HEK293 (cell line): ENCODE results near the gene KLHL10.

Experiments
- EGR2 ChIP-seq: fragments of 450-650 bp; formaldehyde crosslinking; IDR thresholded peaks from 2 replicates; pipeline ENCODE4 v1.5.1; 2016; ENCODE audit warnings: low read depth, missing biosample characterization, missing genetic modification characterization
- FEZF1 ChIP-seq: fragments of 450-650 bp; formaldehyde crosslinking; IDR thresholded peaks from 2 replicates; pipeline ENCODE4 v1.5.1; 2016; ENCODE audit warnings: missing biosample characterization, missing genetic modification characterization
- GFI1B ChIP-seq: fragments of 450-650 bp; formaldehyde crosslinking; IDR thresholded peaks from 2 replicates; pipeline ENCODE4 v1.5.1; 2016; ENCODE audit warnings: missing biosample characterization, missing genetic modification characterization
- GLIS1 ChIP-seq: fragments of 450-650 bp; formaldehyde crosslinking; IDR thresholded peaks from 2 replicates; pipeline ENCODE4 v1.5.1; 2016; ENCODE audit warnings: missing biosample characterization, missing genetic modification characterization
- KLF17 ChIP-seq: fragments of 450-650 bp; formaldehyde crosslinking; IDR thresholded peaks from 2 replicates; pipeline ENCODE4 v1.5.1; 2016; ENCODE audit warnings: missing biosample characterization, missing genetic modification characterization
- KLF8 ChIP-seq: fragments of 450-650 bp; formaldehyde crosslinking; IDR thresholded peaks from 2 replicates; pipeline ENCODE4 v1.5.1; 2016; ENCODE audit warnings: missing biosample characterization, missing genetic modification characterization
- PATZ1 ChIP-seq: fragments of 450-650 bp; formaldehyde crosslinking; IDR thresholded peaks from 2 replicates; pipeline ENCODE4 v1.5.1; 2016; ENCODE audit warnings: missing biosample characterization, missing genetic modification characterization
- SP2 ChIP-seq: fragments of 450-650 bp; formaldehyde crosslinking; IDR thresholded peaks from 2 replicates; pipeline ENCODE4 v1.5.1; 2016; ENCODE audit warnings: missing biosample characterization, missing genetic modification characterization
- SP3 ChIP-seq: fragments of 450-650 bp; formaldehyde crosslinking; IDR thresholded peaks from 2 replicates; pipeline ENCODE4 v1.5.1; 2016; ENCODE audit warnings: missing biosample characterization, missing genetic modification characterization
- SP7 ChIP-seq: fragments of 450-650 bp; formaldehyde crosslinking; IDR thresholded peaks from 2 replicates; pipeline ENCODE4 v1.5.1; 2016; ENCODE audit warnings: missing biosample characterization, missing genetic modification characterization
- TRIM28 ChIP-seq: IDR thresholded peaks from 2 replicates; pipeline ENCODE4 v1.6.1; 2011; ENCODE audit warnings: low read length, control low read depth, borderline replicate concordance
- ZBTB7A ChIP-seq: fragments of 450-650 bp; formaldehyde crosslinking; IDR thresholded peaks from 2 replicates; pipeline ENCODE4 v1.5.1; 2016; ENCODE audit warnings: low read depth, missing biosample characterization, missing genetic modification characterization
- ZBTB8A ChIP-seq: fragments of 450-650 bp; formaldehyde crosslinking; IDR thresholded peaks from 2 replicates; pipeline ENCODE4 v1.5.1; 2016; ENCODE audit warnings: missing biosample characterization, missing genetic modification characterization
- ZNF114 ChIP-seq: fragments of 450-650 bp; formaldehyde crosslinking; IDR thresholded peaks from 2 replicates; pipeline ENCODE4 v1.5.0; 2017; ENCODE audit warnings: missing biosample characterization, missing genetic modification characterization
- ZNF133 ChIP-seq: fragments of 450-650 bp; formaldehyde crosslinking; IDR thresholded peaks from 2 replicates; pipeline ENCODE4 v1.5.1; 2016; ENCODE audit warnings: missing biosample characterization, missing genetic modification characterization
- ZNF169 ChIP-seq: fragments of 450-650 bp; formaldehyde crosslinking; IDR thresholded peaks from 2 replicates; pipeline ENCODE4 v1.5.1; 2016; ENCODE audit warnings: missing biosample characterization, missing genetic modification characterization
- ZNF174 ChIP-seq: fragments of 450-650 bp; formaldehyde crosslinking; IDR thresholded peaks from 2 replicates; pipeline ENCODE4 v1.5.0; 2017; ENCODE audit warnings: missing biosample characterization, mild to moderate bottlenecking, missing genetic modification characterization
- ZNF18 ChIP-seq: fragments of 450-650 bp; formaldehyde crosslinking; IDR thresholded peaks from 2 replicates; pipeline ENCODE4 v1.5.1; 2016; ENCODE audit warnings: missing biosample characterization, missing genetic modification characterization
- ZNF184 ChIP-seq: fragments of 450-650 bp; IDR thresholded peaks from 2 replicates; pipeline ENCODE4 v1.5.1; 2018; ENCODE audit warnings: missing biosample characterization, mild to moderate bottlenecking, missing genetic modification characterization
- ZNF211 ChIP-seq: fragments of 450-650 bp; formaldehyde crosslinking; IDR thresholded peaks from 2 replicates; pipeline ENCODE4 v1.5.1; 2016; ENCODE audit warnings: low read depth, missing biosample characterization, missing genetic modification characterization
- ZNF24 ChIP-seq: fragments of 450-650 bp; formaldehyde crosslinking; IDR thresholded peaks from 2 replicates; pipeline ENCODE4 v1.5.1; 2016; ENCODE audit warnings: missing biosample characterization, missing genetic modification characterization
- ZNF324 ChIP-seq: fragments of 450-650 bp; formaldehyde crosslinking; IDR thresholded peaks from 2 replicates; pipeline ENCODE4 v1.5.1; 2016; ENCODE audit warnings: missing biosample characterization, missing genetic modification characterization
- ZNF335 ChIP-seq: fragments of 450-650 bp; formaldehyde crosslinking; conservative IDR thresholded peaks from 2 replicates; pipeline ENCODE4 v1.5.1; 2016; ENCODE audit warnings: missing biosample characterization, missing genetic modification characterization
- ZNF354C ChIP-seq: fragments of 450-650 bp; formaldehyde crosslinking; IDR thresholded peaks from 2 replicates; pipeline ENCODE4 v1.5.1; 2016; ENCODE audit warnings: missing biosample characterization, missing genetic modification characterization, low read depth, borderline replicate concordance
- ZNF548 ChIP-seq: fragments of 450-650 bp; formaldehyde crosslinking; IDR thresholded peaks from 2 replicates; pipeline ENCODE4 v1.5.1; 2016; ENCODE audit warnings: missing biosample characterization, missing genetic modification characterization
- ZNF600 ChIP-seq: fragments of 450-650 bp; formaldehyde crosslinking; IDR thresholded peaks from 2 replicates; pipeline ENCODE4 v1.5.1; 2016; ENCODE audit warnings: missing biosample characterization, missing genetic modification characterization
- ZNF610 ChIP-seq: fragments of 450-650 bp; formaldehyde crosslinking; IDR thresholded peaks from 2 replicates; pipeline ENCODE4 v1.5.1; 2016; ENCODE audit warnings: missing biosample characterization, missing genetic modification characterization, borderline replicate concordance
- ZNF660 ChIP-seq: fragments of 450-650 bp; IDR thresholded peaks from 2 replicates; pipeline ENCODE4 v1.5.1; 2018; ENCODE audit warnings: missing biosample characterization, mild to moderate bottlenecking, missing genetic modification characterization
- TF ChIP-seq, protein P1 (sequence below): fragments of 450-650 bp; formaldehyde crosslinking; IDR thresholded peaks from 2 replicates; pipeline ENCODE4 v1.5.1; 2017; ENCODE audit warnings: missing biosample characterization, missing genetic modification characterization
- TF ChIP-seq, protein P2 (sequence below): fragments of 450-650 bp; formaldehyde crosslinking; IDR thresholded peaks from 2 replicates; pipeline ENCODE4 v1.5.1; 2016; ENCODE audit warnings: missing biosample characterization, missing genetic modification characterization

KLHL10 gene

DNA sequence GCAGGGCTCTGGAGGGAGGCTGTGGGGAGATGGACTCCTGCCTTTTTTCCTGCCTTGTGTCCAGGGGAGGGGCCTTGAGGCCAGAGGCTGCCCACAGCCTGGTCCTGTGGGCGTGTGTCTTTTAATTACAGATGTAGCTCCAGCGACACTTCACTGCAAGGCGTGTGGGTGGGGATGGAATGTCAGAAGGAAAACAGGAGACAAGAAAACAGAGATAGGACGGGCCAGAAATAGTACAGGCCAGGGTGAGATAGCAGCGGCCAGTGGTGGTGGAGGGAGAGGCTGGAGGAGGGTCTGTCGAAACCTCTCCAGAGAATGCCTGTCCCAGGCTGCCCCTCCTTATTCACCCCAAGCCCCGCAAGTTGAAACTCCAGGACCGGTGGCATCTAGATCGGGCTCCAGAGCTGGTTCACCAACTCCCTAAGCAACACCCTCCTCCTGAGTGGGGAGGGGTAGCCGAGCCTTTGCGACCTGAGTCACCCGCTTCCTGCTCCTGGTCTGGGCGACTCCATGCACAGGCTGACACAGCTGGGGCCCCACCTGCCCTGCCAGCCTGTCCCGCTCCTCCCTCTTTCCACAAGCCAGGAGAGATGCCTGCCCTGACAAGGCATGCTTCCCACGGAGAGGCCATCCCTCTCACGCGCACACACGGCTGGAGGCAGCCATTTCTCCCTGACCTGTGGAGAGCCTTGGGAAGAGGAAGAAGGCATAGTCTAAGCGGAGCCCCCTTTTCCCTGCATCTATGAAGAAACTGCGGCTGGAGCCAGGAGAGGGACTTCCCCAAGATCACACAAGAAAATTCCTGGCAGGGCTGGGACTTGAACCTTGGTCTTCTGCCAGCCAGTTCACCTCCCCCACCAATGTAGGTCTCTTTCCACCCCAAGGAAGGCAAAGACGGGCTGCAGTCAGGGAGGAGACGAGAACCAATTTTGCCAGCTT lies 44.5 kb upstream of the KLHL10 start (continued):
- TF ChIP-seq, protein P1, sequence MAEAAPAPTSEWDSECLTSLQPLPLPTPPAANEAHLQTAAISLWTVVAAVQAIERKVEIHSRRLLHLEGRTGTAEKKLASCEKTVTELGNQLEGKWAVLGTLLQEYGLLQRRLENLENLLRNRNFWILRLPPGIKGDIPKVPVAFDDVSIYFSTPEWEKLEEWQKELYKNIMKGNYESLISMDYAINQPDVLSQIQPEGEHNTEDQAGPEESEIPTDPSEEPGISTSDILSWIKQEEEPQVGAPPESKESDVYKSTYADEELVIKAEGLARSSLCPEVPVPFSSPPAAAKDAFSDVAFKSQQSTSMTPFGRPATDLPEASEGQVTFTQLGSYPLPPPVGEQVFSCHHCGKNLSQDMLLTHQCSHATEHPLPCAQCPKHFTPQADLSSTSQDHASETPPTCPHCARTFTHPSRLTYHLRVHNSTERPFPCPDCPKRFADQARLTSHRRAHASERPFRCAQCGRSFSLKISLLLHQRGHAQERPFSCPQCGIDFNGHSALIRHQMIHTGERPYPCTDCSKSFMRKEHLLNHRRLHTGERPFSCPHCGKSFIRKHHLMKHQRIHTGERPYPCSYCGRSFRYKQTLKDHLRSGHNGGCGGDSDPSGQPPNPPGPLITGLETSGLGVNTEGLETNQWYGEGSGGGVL (tag by site-specific recombination), result peak; percentile 66
- peak; percentile 29; the same call in 1 of the 2 replicates for TF ChIP-seq ZBTB8A (tag by site-specific recombination)
- TF ChIP-seq ZNF354C (tag by site-specific recombination), result no peak
- TF ChIP-seq SP2 (tag by site-specific recombination), result peak; percentile 69
- peak; percentile 51 for TF ChIP-seq GLIS1 (tag by site-specific recombination)
- peak; percentile 66 for TF ChIP-seq ZNF335
- TF ChIP-seq ZNF610, result no peak
- peak; percentile 80 for TF ChIP-seq PATZ1
- TF ChIP-seq KLF8 (tag by site-specific recombination), result peak; percentile 18; the same call in 1 of the 2 replicates
- TF ChIP-seq ZNF324 (tag by site-specific recombination), result no peak
- TF ChIP-seq GFI1B (tag by site-specific recombination), result no peak
- TF ChIP-seq TRIM28, result peak; percentile 4; the same call in 1 of the 2 replicates
- TF ChIP-seq, protein P2, sequence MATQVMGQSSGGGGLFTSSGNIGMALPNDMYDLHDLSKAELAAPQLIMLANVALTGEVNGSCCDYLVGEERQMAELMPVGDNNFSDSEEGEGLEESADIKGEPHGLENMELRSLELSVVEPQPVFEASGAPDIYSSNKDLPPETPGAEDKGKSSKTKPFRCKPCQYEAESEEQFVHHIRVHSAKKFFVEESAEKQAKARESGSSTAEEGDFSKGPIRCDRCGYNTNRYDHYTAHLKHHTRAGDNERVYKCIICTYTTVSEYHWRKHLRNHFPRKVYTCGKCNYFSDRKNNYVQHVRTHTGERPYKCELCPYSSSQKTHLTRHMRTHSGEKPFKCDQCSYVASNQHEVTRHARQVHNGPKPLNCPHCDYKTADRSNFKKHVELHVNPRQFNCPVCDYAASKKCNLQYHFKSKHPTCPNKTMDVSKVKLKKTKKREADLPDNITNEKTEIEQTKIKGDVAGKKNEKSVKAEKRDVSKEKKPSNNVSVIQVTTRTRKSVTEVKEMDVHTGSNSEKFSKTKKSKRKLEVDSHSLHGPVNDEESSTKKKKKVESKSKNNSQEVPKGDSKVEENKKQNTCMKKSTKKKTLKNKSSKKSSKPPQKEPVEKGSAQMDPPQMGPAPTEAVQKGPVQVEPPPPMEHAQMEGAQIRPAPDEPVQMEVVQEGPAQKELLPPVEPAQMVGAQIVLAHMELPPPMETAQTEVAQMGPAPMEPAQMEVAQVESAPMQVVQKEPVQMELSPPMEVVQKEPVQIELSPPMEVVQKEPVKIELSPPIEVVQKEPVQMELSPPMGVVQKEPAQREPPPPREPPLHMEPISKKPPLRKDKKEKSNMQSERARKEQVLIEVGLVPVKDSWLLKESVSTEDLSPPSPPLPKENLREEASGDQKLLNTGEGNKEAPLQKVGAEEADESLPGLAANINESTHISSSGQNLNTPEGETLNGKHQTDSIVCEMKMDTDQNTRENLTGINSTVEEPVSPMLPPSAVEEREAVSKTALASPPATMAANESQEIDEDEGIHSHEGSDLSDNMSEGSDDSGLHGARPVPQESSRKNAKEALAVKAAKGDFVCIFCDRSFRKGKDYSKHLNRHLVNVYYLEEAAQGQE (tag by site-specific recombination), result no peak
- TF ChIP-seq ZNF211 (tag by site-specific recombination), result no peak
- peak; percentile 26; the same call in 1 of the 2 replicates for TF ChIP-seq ZNF24 (tag by site-specific recombination)
- peak; percentile 48 for TF ChIP-seq KLF17 (tag by site-specific recombination)
- TF ChIP-seq ZNF600 (tag by site-specific recombination), result peak; percentile 70
- TF ChIP-seq SP7, result peak; percentile 73
- TF ChIP-seq ZNF184 (tag by site-specific recombination), result no peak
- TF ChIP-seq ZNF660 (tag by site-specific recombination), result peak; percentile 23; the same call in 1 of the 2 replicates
- no peak for TF ChIP-seq ZNF114 (tag by site-specific recombination)
- TF ChIP-seq ZBTB7A (tag by site-specific recombination), result no peak
- 0 out of 2 replicates have a peak, but pooled peaks have one; percentile 19 for TF ChIP-seq FEZF1 (tag by site-specific recombination)
- TF ChIP-seq EGR2, result peak; percentile 97
- no peak for TF ChIP-seq ZNF18 (tag by site-specific recombination)
- no peak for TF ChIP-seq ZNF174 (tag by site-specific recombination)
- TF ChIP-seq ZNF169 (tag by site-specific recombination), result no peak
- TF ChIP-seq ZNF548, result no peak
- TF ChIP-seq ZNF133, result no peak
- peak; percentile 77; the same call in 1 of the 2 replicates for TF ChIP-seq SP3 (tag by site-specific recombination)
- TF ChIP-seq, all 188 proteins: peak for 35
